NCI-H446 treated with DMSO at 0.1 percent for 48 hours (cell line): Measurements from ENCODE around the gene PAXIP1.
"Not testable (repeated sequence)": the region's sequence is repeated elsewhere in the genome, so short reads cannot be mapped to it uniquely, and the experiment has no call there.

ENCODE experiments used
- DNase-seq: peaks from one replicate; lab custom pipeline; 2025; lab: John Stamatoyannopoulos, UW

PAXIP1 gene, protein sequence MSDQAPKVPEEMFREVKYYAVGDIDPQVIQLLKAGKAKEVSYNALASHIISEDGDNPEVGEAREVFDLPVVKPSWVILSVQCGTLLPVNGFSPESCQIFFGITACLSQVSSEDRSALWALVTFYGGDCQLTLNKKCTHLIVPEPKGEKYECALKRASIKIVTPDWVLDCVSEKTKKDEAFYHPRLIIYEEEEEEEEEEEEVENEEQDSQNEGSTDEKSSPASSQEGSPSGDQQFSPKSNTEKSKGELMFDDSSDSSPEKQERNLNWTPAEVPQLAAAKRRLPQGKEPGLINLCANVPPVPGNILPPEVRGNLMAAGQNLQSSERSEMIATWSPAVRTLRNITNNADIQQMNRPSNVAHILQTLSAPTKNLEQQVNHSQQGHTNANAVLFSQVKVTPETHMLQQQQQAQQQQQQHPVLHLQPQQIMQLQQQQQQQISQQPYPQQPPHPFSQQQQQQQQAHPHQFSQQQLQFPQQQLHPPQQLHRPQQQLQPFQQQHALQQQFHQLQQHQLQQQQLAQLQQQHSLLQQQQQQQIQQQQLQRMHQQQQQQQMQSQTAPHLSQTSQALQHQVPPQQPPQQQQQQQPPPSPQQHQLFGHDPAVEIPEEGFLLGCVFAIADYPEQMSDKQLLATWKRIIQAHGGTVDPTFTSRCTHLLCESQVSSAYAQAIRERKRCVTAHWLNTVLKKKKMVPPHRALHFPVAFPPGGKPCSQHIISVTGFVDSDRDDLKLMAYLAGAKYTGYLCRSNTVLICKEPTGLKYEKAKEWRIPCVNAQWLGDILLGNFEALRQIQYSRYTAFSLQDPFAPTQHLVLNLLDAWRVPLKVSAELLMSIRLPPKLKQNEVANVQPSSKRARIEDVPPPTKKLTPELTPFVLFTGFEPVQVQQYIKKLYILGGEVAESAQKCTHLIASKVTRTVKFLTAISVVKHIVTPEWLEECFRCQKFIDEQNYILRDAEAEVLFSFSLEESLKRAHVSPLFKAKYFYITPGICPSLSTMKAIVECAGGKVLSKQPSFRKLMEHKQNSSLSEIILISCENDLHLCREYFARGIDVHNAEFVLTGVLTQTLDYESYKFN

DNA sequence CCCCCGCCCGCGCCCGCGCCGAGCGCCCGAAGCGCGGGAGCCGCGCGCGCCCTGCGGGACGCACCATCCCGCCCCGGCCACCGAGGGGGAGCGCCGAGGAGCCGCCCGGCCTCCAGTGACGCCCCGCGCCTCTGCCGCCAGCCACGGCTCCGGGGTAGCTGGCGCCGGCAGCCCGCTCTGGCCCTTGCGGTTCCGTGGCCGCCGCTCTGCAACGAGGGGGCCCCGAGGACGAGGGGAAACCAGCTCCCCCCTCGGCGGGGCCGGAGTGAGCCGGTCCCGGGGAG, at the start of gene PAXIP1:
PAXIP1 (minus strand) TSS at position 33 of the 284 bp plus-strand sequence. CDS start 195 bp downstream, outside the sequence.
- no peak for DNase-seq

DNA sequence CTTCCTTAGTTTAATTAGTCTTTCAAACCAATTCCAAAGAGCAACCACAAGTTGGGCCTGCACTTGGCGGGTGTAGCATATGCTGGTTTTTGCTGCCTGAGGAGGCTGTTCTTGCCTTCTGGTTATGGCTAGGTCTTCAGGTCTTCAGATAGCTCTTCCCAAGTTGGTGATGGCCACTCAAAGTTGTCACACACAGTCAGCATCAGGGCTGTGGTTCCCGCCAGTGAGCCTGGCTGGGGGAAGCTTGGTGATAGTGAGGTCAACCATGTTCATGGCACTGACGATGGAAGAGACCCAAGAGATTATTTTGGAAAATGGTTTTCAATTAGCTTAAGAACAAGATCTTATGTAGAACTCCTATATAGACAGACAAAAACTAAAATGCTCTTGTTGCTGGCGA, 48.4 kb upstream of the PAXIP1 start:
- DNase-seq = no peak

DNA sequence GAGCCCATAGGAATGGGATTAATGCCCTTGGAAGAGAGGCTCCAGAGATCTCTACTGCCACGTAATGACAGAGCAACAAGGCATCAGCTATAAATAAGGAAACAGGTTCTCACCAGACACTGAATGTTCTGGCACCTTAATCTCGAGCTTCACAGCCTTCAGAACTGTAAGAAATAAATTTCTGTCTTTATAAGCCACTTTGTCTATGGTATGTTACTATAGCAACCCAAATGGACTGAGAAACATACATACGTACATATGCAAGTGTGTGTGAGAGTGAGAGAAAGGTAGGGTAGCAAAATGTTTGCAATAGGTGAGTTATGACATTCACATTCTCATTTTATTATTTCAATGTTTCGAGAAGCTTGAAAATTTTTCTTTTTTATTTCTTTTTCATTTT, 45.1 kb upstream of the PAXIP1 start:
- DNase-seq = no peak

DNA sequence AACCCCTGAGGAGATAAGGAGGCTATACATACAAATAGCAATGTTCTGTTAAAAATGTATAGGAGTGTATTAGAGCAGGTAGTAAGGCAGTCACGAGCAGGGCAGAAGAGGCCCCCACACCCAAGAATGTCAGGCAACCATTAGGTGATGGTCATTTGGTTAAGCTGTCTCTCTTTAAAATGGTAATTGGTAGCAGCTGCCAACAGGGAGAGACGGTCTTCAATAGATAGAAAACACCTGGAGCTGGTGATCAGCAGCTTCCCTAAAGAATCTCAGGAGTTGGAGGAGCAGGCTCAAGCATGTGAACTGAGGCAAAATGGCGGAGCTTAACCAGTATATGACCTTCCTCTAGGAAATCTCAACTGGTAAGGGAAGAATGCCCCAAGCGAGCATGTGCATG, 40.8 kb upstream of the PAXIP1 start:
- no peak for DNase-seq

DNA sequence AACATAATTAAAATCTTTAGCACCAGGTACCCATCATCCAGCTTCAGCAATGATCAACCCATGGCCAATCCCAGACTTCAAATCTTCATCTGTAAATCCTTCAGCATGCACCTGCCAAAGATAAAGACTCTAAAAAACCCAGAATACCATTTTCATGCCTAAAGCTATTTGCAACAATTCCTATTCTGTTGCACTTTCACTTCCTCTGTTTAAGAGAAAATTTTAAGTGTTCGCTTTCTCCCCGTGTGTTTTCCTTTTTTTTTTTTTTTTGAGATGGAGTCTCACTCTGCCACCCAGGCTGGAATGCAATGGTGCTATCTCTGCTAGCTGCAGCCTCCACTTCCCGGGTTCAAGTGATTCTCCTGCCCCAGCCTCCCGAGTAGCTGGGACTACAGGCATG, 35.4 kb upstream of the PAXIP1 start:
- no peak for DNase-seq

DNA sequence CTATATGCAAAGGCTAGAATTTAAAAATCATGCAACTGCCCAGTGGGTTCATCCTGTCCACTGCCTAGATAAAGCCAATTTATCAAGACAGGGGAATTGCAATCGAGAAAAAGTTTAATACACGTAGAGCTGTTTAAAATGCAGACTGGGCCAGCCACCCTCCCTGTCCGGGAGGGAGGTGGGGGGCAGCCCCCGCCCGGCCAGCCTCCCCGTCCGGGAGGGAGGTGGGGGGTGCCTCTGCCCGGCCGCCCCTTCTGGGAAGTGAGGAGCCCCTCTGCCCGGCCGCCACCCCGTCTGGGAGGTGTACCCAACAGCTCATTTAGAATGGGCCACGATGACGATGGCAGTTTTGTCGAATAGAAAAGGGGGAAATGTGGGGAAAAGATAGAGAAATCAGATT, 31.6 kb upstream of the PAXIP1 start:
- not testable (repeated sequence) for DNase-seq

DNA sequence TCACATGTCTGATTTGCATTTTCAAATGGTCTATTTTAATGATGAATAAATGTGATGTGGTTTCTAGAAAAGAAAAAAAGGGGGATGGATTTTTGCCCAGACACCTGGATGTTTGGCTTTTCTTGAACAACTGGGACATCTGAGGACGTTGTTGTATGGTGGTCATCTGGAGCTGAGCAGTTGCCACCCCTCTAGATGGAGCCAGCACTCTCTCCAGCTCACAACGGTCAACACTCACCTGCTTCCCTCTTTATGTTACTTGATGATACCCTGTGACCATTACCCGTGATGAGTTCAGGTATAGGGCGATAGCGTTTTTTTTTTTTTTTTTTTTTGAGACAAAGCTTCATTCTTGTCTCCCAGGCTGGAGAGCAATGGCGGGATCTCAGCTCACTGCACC, 30.1 kb upstream of the PAXIP1 start:
- no peak for DNase-seq

DNA sequence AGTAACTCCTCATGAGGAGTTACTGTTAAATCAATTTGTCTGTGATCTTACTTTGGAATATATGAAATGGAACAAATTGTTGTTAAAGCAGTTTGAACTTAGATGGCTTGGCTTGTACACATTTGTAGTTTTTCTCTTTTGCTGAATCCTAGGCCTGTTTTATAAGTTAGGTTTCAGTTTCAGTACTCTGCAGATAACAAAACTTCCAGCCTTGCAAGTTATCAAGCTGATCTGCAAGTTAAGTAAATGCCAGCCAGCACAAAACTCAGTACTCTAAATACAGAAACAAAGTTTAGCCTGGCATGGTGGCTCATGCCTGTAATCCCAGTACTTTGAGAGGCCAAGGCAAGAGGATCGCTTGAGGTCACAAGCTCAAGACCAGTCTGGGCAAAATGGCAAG, 25.0 kb upstream of the PAXIP1 start:
- DNase-seq = no peak

DNA sequence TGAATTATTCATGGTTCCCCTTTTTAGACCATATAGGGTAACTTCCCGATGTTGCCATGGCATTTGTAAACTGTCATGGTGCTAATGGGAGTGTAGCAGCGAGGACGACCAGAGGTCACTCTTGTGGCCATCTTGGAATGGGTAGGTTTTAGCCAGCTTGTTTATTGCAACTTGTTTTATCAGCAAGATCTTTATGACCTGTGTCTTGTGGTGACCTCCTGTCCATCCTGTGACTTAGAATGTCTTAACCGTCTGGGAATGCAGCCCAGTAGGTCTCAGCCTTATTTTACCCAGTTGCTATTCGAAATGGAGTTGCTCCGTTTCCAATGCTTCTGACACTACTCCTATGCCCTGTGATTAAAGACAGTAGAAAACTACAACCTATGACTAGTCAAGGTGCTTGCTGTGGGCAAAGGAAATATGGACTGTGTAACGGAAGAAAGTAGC, 18.8 kb upstream of the PAXIP1 start:
- no peak for DNase-seq

DNA sequence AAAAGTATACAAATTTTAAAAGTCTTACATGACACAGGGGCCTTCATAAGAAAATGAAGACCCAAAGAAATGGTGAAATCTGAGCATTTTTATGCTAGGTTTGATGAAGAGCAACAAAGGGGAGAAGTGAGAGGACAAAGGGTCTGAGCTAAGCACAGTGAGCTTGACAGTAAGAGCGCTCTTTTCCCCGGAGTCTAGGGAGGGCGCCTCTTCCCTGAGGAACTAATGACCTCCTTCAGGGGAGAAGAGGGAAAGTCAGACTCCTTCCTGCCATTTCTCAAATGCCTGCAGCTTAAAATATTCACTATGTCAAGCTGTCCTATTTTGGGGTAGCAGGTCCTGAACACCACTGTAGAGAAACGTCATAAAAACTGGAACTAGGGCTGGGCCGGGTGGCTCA, 18.1 kb upstream of the PAXIP1 start:
- no peak for DNase-seq

DNA sequence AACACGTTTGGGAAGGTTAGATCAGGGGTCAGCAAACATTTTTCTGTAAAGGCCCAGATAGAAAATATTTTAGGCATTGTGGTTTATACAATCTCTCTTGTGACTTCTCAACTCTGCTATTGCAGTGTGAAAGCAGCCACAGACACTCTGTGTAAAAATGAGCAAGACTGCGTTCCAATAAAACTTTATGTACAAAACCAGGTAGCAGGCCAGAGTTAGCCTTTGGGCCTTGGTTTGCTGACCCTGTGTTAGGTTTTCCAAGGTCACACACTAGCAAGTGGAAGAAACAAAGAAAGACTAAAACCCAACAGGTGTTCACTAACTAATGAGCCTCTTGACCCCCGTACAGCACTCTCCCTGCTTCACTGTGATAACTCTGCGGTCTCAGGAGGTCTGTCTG, 14.9 kb upstream of the PAXIP1 start:
- no peak for DNase-seq

DNA sequence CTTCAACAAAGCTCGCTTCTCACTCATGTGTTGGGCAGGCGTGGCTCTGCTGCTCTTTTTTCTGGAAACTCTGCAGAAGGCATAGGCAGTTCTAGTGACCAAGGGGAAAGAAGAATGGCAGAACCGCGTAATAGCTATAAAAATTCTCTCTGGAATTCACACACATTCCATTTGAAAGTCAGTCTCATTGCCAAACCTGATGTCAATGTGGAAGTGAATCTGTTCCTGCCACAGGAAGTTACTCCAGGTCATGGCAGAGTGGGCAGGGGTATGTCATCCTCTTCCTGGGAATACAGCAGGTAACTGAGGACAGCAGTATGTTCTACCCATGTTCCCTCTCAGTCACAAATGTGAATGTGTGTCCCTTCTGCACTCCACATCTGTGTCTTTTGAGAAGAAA, 8.2 kb upstream of the PAXIP1 start:
- no peak for DNase-seq

DNA sequence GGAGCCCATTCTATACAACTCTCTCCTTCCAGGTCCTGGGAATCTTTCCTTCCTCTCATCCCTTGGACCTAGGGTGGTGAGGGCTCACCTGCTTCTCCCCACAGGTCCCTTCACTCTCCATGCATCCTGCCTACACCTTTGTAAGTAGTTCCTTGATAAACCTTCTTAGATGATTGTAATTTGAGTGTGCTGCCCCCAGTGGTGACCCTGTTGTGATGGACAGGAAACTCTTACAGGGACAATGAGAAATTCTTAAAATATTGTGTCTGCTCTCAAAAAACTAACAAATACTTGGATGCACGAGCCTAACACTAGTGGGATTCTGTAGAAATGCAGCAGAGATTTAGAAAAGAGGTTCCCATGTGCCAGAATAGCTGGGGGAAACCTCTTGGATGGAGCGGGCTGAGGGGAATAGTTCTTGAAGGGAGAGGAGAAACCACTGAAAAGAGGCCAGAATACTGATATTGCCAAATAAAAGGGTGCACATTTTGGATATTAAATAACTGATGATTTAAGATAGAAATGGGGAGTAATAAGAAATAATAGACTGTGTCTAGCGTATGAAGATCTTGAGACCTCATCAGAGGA, 6.7 kb upstream of the PAXIP1 start:
- no peak for DNase-seq

DNA sequence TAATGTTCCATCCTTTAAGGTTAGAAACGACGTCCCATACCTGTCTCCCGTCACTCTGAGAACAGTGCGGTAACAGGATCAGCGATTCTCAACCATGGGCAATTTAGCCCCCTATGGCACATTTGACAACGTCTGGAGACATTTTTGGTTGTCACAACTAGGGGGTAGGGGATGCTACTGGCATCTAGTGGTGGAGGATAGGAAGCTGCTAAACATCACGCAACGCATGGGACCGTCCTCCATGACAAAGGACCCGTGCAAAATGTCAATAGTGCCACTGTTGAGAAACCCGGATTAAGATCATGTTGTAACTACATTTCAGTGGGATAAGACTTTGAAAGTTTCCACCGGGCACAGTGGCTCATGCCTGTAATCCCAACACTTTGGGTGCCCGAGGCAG, 5.0 kb upstream of the PAXIP1 start:
- no peak for DNase-seq

DNA sequence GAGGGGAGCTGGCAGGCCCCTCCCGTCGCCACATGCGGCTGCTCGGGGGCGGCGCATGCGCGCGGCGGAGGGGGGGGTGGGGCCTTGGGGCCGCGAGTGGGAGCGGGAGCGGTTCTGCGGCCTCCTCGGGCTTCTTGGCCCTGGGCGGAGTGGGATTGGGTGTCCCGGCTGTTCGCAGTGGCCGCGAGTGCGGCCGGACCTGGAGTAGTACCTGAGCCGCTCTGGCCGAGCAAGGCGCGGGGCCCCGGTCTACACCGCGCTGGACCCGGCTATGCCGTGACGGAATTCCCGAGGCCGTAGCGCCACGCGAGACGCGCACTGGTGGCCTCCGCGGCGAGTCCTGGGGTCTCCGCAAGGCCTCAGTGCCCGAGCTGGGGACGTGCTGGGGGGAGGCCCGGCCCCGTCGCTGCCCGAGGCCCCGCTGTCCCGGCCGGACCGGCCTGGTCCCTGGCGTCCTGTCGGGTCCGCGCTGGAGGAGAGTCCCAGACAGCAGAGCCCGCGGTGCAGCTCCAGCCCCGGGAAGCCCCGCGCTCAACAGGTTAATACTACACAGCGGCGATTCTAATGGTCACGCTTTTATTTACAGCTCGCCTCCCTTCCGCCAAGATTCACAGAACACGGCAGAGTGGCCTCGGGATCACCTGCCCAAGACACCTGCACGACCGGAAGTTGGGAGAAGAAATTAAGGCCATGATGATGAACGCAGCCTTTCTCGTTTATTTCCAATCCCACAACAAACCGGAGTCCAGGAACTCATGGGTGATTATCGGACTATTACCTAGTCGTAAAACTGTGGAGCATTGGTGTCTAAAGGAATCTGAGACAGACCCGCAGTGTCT, 671 bp upstream of the PAXIP1 start:
- DNase-seq = peak; percentile 47

DNA sequence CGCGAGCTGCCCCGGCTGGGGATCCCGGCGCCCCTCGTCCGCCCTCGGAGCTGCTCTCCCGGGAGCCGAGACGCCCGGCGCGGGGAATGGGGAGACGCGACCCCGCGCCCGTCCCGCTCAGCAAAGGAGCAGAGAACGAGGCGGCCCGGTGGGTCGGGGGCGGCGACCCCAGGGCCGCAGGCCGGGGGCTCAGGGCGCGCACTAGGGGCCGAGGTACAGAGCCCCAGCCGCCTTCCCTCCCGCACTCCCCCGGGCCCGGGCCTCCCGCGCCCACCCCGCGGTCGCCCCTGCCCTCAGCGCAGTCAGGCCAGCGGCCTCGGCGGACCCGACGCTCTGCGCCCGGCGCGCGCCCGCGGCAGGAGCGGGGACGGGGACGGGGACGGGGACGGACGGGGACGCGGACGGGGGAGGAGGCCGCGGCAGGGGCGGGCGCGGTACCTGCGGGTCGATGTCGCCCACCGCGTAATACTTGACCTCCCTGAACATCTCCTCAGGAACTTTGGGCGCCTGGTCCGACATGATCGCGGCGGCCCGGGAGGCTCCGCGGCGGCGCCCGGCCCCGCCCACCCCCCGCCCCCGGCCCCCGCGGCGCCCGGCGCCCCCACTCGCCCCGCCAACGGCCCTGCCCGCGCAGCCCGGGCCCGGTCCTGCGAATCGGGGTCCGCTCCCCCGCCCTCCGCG, 373 bp downstream of the PAXIP1 start:
- no peak for DNase-seq

DNA sequence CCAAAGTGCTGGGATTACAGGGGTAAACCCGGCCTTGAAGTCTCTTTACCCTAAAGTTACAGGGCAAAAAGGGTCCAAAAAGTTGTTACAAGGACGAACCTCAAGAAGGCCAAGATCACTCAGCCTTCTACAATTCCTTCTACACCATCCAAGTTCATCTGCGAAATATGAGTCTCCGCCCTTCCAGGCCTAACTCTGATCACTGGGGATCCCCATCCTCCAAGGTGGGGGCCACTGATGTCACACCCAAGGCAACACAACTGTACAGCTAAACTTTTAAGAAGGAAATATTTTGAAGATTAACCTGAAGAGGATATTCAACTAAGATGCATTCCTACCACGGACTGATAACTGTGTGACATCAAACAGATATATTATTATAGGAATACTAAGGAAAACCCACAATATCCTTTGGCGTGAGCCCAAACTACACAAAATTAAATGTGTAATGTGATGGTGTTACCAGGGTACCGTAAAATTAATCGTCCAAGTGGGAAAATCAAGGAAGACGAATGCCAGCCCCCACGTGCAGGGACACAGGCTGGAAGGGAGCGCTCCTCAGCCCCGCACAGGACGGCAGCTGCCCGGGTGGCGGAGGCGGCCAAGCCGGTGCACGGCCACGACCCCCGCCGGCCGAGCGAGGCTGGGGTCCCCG, 1.0 kb downstream of the PAXIP1 start:
- DNase-seq = no peak

DNA sequence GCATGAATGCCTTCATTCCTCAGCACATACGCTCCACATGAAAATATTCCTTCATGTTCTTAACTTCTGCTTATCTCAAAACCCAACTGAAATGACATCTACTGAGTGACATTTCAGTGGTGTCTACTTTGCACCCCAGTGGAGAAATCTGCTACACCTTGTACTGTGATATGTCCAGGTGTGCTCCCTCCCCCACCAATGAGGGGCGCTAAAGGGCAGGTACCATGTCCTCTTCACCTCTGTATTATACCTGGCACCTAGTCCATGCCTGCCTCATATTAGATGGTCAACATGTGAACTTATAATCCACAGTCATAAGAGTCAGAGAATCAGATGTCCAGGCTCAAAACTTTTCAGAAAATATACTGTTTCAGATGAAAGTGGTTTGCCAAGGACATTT, 2.1 kb downstream of the PAXIP1 start:
- no peak for DNase-seq

DNA sequence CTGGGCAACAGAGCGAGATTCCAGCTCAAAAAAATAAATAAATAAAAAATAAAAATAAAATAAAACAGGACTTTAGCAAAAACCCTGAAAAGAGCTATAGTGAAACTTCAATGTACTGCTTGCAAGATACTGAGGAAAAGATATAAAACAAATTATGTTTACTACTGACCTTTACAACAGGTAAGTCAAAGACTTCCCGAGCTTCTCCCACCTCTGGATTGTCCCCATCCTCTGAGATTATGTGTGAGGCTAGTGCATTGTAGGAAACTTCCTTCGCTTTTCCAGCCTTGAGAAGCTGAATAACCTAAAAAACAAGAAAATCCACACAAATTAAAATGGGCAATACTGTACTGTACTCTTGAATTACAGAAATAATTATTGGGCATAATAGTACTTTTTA, 4.4 kb downstream of the PAXIP1 start:
- no peak for DNase-seq

DNA sequence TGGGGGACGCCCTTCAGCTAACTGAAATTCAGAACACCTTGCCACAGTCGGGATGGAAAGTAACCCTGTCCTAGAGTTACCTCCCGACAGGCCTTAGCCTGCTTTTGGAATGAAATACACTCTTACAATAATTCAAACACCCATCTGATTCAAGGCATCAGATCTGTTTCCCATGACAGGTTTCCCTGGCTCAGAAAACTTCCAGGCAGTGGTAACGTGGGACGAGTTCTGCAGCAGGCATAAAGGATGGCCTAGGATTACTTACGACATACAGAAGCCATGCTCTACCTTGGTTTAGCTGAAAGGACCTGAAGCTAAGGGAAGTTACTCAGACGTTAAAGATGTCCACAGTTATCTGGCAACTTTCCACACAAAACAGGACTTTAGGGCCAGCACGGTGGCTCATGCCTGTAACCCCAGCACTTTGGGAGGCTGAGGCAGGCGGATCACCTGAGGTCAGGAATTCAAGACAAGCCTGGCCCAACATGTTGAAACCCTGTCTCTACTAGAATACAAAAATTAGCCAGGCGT, 5.0 kb downstream of the PAXIP1 start:
- DNase-seq = no peak
